T-helper 22 cell (primary cell): ENCODE results near the gene TMEM151B.

ENCODE experiments used
- DNase-seq: peaks from one replicate; pipeline ENCODE4 v3.0.0-alpha.2; 2020; ENCODE audit warnings: low read depth

The TMEM151B gene

DNA sequence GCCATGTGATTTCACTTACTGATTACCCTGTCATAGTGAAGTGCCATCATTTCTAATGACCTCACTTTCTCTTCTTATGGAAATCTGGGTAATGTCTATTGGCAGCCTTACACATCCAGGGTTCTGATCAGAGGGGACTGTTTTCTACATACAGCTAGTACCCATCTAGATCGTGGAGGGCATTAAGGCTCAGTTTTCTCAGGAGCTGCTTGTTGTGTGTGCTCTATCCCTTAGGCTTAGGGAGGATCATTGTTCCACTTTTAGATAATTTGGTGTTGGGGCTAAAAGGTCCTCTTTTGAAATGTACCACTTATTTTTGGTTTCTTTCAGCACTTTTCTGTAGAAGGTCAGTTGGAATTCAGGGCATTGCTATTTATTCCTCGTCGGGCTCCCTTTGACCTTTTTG is 19.5 kb upstream of the TMEM151B start:
- DNase-seq = no peak

DNA sequence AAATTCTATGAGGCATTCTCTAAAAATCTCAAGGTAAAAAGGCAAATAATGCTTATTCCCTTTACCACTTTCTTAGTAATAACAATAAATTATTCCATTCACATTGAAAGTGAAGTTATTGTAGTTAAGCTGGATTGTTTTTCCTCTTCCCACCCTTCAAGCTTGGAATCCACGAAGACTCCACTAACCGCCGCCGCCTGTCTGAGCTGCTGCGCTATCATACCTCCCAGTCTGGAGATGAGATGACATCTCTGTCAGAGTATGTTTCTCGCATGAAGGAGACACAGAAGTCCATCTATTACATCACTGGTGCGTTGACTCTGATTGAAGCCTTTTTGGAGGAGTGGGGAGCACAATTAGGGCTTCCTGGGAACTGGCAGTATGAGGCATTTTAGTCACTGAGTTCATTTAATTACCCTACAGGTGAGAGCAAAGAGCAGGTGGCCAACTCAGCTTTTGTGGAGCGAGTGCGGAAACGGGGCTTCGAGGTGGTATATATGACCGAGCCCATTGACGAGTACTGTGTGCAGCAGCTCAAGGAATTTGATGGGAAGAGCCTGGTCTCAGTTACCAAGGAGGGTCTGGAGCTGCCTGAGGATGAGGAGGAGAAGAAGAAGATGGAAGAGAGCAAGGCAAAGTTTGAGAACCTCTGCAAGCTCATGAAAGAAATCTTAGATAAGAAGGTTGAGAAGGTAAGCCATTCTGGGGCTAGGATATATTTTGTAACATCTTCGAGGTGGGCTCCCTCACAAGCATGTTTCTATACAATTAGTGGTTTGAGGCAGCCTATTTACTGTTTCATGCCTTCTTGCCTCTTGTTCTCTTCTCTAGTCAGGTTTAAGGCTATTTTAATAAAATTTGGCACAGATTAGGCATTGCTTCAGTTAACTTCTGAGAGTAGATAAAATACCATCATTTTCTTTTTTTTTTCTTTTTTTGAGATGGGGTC is 18.4 kb upstream of the TMEM151B start:
- DNase-seq = no peak

DNA sequence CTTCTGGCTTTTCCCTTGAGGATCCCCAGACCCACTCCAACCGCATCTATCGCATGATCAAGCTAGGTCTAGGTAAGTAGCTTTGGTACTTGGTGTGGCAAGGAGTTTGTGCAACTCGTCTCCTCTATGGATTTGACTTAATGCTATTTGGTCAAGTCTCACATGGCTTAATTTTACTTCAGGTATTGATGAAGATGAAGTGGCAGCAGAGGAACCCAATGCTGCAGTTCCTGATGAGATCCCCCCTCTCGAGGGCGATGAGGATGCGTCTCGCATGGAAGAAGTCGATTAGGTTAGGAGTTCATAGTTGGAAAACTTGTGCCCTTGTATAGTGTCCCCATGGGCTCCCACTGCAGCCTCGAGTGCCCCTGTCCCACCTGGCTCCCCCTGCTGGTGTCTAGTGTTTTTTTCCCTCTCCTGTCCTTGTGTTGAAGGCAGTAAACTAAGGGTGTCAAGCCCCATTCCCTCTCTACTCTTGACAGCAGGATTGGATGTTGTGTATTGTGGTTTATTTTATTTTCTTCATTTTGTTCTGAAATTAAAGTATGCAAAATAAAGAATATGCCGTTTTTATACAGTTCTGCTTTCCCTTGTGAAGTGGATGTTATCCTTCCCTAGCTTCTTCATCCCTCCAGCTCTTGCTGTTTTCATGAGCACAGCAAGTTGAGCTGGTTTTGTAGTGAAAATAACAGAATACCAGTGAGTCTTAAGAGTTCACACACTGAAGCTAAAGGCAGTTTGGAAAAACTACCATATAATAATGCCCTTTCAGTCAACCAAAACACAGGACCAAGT is 16.7 kb upstream of the TMEM151B start:
- DNase-seq = no peak

DNA sequence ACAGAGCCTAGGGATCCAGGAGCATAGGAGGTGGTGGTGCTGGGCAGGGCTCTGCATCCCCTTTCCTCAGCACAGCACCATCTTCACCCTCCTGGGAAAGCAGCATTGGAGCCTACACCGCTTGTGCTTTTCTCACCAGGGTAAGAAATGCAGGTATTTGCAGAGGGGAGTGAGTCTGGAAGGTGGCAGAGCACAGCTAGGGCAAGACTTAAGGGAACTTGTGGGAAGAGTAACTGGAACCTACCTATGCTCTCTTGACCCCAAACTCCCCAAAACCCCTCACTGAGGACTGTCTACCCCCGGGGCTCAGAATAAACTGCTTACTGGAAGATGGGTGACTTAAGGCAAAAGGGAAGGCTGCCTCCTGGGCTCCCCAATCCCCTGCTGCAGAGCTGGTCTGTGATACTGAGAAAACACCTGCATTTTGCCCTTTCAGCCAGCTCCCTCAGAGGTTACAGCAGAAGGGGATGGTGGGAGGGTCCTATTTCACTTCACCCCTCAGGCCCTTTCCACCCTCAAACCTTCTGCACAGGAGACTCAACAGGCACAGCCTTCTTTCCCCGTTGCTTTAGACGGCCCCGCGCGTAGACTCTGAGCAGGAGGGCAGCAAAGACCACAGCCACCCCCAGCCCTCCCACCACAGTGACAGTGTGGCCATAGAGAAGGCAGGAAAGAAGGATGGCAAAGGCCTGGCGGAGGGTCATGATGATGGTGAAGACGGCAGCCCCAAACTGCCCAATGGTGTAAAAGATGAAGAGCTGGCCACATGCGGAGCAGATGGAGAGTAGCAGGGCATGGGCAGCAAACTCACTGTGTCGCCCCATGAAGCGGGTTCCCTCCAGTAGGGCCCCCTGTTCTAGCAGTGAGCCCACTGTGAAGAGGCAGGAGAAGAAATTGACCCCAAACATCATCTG is 15.8 kb upstream of the TMEM151B start:
- no peak for DNase-seq

DNA sequence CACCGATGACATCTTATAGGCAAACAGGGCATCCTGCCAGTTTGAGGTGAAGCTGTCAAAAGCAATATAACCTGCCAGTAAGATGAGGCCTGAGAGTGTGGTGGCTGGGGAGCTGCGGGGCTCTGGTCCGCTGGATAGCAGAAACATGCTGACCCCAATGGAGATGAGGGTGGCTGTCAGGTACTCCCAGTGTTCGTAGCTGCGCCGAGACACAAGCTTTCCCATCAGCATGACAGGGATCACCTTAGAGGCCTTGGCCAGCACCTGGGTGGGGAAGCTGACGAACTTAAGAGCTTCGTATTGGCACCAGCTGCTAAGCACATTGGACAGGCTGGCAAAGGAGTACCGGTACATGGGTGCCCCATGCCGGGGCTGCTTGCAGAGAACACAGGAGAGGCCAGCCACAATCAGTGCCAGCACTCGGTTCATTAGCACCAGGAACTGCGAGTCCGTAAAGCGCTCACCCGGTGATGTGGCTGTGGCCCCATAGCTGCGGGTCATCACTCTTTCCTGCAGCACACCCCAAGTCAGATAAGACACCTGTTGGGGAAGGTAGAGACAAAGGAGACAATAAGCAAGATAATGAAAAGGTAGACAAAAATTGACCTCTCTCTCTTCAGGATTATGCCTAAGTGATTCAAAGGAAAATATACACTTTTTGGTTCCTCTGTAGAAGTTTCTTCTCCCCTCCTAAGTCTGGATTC is 15.0 kb upstream of the TMEM151B start:
- no peak for DNase-seq

DNA sequence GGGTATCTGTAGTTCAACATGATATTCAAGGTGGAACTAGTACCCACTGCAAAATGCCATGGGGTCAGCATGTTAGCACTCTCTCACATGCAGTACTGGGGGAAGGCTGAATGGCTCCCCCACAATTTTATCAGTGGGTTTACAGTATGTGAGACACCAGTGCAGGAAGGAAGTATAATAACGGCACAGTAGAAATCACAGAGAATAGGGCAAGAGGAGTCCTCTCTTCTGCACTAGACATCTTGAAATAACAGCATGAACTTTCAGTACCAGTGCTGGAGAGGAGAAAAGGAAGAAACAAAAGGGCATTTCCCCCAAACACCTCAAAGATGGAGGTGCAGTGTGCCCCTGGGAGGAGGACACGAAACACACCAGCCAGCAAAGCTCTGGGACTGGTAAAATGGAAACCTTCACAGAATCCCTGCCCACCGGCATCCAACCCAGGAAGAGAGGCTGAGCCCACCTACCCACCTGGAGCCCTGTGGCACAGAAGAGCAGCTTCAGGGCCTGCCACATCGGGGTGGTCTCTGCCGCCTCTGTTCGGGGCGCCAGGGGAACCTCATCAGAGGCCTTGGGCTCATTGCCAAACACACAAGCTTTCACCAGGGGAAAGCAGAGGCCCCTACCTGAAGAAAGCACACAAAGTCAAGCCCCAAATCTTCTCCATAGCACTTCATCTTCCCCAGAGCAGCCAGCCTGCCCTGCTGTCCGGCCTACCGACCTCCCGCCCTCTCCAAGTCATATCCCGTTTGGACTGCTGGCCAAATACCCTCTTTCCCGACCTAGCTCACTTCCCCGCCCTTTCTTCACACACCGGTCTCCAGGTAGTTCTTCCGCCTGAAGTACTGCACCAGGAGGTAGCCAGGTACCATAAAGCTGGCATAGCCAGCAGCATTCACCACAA is 14.1 kb upstream of the TMEM151B start:
- no peak for DNase-seq

DNA sequence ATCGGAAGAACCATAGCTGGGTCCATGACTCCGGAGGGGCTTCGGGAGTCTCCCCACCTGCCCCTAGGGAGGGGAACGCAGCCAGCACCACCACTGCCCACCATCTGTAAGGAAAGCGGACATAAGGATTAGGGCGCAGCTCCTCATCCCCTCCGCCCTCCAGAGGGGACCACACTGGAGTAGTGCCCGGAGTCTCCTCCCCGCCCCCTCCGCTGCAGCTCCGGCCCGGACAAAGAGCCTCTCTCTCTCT is 13.6 kb upstream of the TMEM151B start:
- DNase-seq = no peak

DNA sequence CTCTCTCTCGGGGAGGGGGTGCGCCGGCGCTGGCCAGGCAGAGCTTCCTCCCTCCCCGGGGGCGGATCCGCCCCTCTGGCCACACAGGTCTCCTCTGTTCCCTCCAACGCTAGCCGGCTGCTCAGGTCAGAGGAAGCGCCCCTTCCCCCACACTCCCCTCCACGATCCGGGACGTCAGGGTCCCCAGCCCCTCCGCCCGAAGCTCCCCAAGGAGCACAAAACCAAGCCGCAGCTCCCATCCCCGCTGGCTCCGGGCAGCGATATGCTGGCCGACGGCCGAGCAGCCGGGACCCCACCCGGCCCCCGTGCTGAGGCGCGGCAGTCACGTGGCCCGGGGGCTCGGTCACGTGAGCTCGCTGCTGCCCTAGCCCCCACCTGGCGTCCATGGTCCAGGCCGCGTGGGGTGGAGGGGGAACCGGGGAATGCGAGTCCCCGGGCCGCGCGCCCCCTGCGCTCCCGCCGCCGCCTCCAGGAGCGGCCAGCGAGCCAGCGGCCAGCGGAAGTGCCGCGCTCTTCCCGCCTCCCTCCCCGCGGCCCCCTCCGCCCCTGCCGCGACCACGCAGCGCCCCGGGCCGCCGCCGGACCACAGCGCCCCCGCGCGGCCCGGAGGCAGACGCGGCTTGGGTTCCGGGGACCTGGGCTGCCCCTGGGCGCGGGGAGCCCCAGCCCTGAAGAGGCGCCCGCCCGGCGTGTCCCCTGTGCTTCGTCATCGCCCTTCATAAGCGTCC is 13.1 kb upstream of the TMEM151B start, which contains the start of gene SLC35B2:
Gene SLC35B2, minus strand, starts transcription at position 504 of the 728 bp plus-strand sequence. Its CDS starts 118 bp downstream, at position 386.
- peak; percentile 42 for DNase-seq

DNA sequence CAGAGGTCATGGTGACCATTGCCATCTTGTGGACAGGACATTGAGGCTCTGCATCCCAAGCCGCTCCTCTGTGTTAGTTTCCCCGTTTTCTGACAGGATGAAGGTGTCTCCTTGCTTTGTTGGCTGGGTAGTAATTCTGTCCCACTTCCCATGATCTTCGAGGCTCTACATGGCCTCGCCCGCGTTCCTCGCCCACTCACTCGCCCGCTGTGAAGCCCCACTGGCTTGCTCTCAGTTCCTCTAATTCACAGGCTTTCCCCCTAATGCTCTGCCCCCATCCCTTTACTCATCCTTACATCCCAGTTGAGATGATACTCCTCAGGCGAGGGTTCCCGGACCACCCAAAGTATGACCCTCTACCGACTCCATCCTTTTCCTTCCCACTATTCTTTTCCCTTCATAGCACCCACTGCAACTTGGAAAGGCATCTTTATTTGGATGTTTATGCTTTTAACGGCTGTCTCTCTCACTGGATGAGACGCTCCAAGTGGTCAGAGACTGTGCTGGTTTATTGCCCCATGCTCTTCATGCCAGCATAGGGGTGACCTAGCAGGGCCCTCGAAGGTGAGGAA is 12.4 kb upstream of the TMEM151B start:
- no peak for DNase-seq

DNA sequence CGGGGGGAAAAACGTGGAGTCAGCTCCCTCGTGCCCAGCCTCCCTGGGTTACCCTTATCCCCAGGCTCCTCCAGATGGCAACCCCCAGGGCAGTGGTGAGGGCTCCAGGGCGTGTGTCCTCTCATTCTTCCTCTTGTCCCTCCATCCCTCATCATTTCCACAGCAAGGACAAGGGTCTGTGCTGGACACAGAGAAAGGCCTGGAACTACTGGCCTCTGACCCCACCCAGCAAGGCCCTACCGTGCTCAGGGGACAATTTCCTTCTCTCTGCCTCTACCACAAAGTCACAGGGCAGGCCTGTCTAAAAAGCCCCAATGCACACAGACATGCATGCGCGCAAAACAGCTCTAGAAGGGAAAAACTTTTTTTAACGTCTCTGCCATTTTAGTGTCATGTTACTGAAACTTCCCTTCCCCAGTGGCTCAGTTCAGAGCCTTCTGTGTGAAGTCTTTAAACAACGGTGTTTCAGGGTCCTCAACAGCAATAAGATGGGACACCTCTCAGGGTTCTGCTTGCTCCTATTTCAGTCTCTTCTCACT is 11.9 kb upstream of the TMEM151B start:
- DNase-seq = no peak

DNA sequence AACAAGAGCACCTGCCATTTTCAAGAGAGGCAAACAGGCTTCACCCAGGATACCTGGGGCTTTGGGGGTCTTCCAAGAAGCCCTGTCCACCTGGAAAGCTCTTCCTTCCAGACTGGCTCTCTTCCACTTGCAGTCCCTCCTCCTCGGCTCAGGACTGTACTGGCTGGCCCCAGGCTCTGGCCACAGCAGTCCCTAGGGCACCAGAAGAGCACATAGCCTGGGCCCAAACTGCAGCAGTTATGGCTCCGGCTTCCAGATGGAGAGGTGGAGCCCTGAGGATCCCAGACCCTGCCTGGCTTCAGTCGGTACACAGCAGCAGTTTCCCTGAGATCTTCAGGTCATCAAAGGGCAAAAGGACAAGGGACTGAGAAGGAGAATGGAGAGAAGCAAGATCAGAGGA is 11.3 kb upstream of the TMEM151B start:
- DNase-seq = no peak

DNA sequence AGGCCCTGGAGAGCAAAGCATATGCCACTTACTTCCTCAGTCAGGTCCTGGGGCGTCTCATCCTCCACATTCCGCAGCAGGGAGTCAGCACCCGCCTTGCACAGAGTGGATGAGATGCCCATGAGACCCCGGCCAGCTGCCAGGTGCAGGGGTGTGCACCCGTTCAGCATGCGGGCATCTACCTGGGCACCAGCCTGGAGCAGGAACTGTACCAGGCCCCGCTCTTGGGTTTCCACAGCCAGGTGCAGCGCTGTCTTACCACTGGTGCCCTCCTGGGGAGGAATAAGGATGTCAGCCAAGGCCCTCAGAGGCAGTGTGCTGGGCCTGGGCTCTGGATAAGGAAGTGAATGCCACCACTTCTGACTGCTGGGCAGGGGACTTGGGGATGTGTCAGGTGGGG is 10.2 kb upstream of the TMEM151B start:
- no peak for DNase-seq

DNA sequence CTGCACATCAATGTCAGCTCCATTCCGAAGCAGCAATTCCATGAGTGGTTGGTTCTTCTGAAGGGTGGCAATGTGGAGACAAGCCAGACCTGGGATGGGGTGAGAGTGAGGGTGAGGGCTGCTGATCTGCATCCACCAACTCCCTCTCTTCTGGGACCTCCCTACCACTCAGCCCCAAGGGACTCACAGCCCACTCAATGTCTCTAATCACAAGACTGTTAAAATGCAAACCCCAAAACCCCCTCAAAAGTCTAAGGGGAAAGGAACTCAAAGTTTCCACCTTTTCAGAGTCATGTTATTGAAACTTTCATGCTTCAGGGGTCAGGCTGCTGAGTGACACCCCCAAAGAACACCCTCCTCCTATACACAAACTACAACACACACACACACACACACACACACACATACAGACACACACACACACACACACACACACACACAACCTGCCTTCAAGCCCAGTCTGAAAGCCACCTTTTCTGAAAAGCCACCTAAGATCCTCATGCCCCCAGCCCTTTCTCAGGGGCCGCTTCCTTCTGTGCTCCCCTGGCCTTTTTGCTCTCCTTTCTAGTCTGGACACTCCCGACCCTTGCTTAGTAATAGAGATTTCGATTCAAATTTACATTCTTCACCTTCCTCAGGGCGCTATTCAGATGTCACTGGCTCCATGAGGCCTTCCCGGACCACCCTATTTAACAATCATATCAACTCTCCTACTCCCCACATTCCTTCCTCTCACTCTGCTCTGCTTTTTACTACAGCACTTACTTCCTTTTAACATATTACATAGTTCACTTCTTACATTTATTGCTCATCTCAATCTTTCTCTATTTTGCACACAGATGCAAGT is 9.6 kb upstream of the TMEM151B start:
- no peak for DNase-seq

DNA sequence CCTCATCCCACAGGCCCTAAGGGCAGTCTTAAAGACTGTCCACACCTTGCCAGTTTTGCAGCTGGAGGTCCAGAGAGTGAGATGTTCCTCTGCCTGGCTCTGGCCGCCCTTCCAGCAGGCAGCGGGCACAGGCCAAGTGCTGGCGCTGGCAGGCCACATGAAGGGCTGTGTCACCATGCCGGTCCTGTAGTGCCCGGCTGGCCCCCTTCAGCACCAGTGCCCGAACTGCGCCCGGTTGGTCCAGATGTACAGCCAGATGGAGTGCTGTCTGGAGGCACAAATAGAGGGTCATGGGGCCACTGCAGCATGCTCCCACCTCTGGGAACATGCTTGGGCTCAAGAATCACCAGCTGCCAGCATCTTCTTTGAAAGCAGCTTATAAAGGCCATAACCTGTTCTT is 8.7 kb upstream of the TMEM151B start:
- DNase-seq = no peak

DNA sequence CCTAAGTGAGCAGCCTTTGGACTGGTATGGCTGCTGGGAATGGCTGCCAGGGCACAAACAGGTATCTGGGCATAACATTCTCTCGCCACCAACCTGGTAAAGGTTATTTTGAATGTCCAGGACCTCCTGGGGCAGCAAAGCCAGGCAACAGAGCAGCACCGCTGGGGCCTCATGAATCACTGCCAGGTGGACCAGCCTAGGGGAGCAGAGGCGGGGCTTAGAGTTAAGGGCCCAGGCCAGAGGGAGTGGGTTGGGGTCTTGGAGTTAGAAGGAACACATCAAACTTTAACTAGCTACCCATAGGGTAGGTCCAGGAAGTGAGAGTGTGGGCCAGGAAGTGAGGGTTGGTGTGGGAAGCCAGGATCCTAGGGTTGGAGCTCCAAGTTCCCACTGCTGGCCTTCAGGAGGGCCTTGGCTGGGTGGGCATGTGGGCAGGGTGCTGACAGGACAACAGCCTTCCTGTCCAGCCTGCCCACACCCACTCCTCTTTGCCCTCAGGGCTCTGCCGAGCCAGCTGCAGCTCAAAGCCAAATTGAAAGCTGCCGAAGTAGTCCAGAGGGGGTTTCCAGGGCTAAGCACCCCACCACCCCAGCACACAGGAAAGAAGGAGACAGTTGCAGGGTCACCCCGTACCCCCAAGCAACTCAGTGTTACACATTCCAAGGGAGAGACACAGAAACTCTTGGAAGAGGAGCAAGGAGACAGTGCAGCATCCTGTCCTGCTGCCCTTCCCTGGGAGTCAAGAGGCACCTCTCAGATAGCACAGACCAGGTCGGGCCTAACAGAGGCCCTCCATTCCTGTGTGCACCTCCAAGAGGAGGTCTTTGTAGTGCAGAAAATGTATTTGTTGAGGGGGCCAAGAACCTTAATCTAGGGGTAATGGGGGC is 7.5 kb upstream of the TMEM151B start:
- no peak for DNase-seq

DNA sequence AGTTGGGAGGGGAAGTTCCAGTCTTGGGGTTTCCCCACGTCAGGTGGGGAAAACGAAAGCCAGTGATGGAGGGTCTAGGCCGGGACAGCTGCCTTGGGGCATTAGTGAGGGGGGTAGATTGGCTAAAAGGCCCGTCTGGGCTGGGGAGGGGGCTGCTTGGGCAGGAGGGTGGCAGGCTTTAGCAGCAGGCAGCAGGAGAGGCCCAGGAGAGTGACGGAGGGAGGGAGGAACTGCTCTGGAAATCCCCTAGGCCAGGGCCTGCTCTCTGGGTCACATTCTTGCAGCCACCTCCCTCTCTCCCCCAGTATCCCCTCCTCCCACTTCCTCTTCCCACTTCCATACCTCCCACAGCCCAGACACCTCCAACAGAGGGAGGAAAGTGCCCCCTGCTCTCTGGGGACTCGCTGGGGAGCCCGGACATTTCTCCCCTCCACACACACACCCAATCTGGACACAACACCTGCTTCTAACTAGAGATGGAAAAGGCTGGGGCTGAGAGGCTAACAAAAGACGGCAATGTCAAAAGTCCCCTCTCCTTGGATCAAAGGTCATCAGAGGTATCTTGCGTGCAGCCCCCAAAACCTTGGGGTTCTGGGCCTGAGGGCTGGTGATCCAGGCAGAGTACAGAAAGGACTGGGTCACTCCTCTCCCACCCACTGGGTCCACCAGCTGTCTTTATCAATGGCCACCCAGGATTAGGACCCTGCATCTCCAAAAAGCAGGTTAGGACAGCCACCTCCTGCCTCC is 6.7 kb upstream of the TMEM151B start:
- DNase-seq = peak; percentile 51
